ENCODE data around the gene PLAAT5.
"Not testable (repeated sequence)": the region's sequence is repeated elsewhere in the genome, so short reads cannot be mapped to it uniquely, and the experiment has no call there.

PLAAT5 gene

DNA sequence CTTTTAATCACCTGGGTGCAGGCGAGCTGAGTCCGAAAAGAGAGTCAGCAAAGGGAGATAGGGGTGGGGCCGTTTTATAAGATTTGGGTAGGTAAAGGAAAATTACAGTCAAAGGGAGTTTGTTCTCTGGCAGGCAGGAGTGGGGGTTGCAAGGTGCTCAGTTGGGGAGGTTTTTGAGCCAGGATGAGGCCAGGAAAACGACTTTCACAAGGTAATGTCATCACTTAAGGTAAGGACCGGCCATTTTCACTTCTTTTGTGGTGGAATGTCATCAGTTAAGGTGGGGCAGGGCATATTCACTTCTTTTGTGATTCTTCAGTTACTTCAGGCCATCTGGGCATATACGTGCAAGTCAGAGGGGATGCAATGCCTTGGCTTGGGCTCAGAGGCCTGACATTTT is 38.4 kb upstream of the PLAAT5 start:
- not testable (repeated sequence) for H3K23ac ChIP-seq (ENCODE audit: low read length); H4K8ac ChIP-seq (ENCODE audit: low read depth, low read length); H3K36me3 ChIP-seq (ENCODE audit: control insufficient read depth, insufficient read depth, low read length); H2BK5ac ChIP-seq (ENCODE audit: low read length); H2AK5ac ChIP-seq (ENCODE audit: low read length); H3K27me3 ChIP-seq (ENCODE audit: insufficient read depth, low read length, poor library complexity); H2BK120ac ChIP-seq (ENCODE audit: low read depth, low read length); H3K9ac ChIP-seq (ENCODE audit: low read length); H2BK15ac ChIP-seq (replicated peaks; ENCODE audit: low read depth); H3K4me3 ChIP-seq (ENCODE audit: low read length); H3K4me2 ChIP-seq (ENCODE audit: low read length); H3K18ac ChIP-seq (ENCODE audit: low read length); H4K5ac ChIP-seq (ENCODE audit: low read length); H3K4ac ChIP-seq (ENCODE audit: low read depth, low read length); H3K79me1 ChIP-seq (ENCODE audit: low read length); H3K79me2 ChIP-seq (ENCODE audit: control insufficient read depth, insufficient read depth, low read length)
- peak overlapping the region; percentile 60 for H3K56ac ChIP-seq (ENCODE audit: low read length)
- WGBS (ENCODE audit: extremely low coverage, insufficient coverage, low lambda C conversion rate), result no CpG with 5 or more reads among the region's 6 CpGs
- H3K4me1 ChIP-seq (ENCODE audit: control insufficient read depth, low read depth, low read length), result peaks cover 10% of the 10 kb centered on the region
- H3K27ac ChIP-seq (ENCODE audit: low read depth, low read length), result peak overlapping the region; percentile 89
- peak; percentile 51 for DNase-seq

DNA sequence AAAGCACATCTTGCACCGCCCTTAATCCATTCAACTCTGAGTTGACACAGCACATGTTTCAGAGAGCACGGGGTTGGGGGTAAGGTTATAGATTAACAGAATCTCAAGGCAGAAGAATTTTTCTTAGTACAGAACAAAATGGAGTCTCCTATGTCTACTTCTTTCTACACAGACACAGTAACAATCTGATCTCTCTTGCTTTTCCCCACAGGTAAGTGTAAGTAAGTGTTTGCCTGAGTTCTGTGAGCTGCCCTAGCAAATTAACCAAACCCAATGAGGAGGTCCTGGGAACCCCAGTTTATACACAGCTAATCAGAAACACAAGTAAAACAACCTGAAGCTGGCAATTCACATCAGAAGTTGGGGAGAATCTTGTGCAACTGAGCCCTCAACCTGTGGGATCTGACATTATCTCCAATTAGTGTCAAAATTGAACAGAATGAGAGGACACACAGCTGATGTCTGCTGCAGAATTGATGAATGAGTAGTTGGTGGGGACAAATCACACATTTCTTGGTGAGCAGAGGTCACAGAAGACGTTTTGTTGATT is 37.8 kb upstream of the PLAAT5 start:
- not testable (repeated sequence) for H4K8ac ChIP-seq (ENCODE audit: low read depth, low read length); H3K79me1 ChIP-seq (ENCODE audit: low read length); H3K23ac ChIP-seq (ENCODE audit: low read length); H4K5ac ChIP-seq (ENCODE audit: low read length); H3K36me3 ChIP-seq (ENCODE audit: control insufficient read depth, insufficient read depth, low read length); H3K79me2 ChIP-seq (ENCODE audit: control insufficient read depth, insufficient read depth, low read length); DNase-seq; H3K4me3 ChIP-seq (ENCODE audit: low read length); H2BK15ac ChIP-seq (replicated peaks; ENCODE audit: low read depth); H3K27me3 ChIP-seq (ENCODE audit: insufficient read depth, low read length, poor library complexity); H3K4me2 ChIP-seq (ENCODE audit: low read length)
- H2AK5ac ChIP-seq (ENCODE audit: low read length), result peak overlapping the region; percentile 96
- H3K9ac ChIP-seq (ENCODE audit: low read length), result peak overlapping the region; percentile 46
- H2BK120ac ChIP-seq (ENCODE audit: low read depth, low read length), result peak overlapping the region; percentile 89
- peaks cover 10% of the 10 kb centered on the region for H3K4me1 ChIP-seq (ENCODE audit: control insufficient read depth, low read depth, low read length)
- H2BK5ac ChIP-seq (ENCODE audit: low read length), result peak overlapping the region; percentile 99
- H3K56ac ChIP-seq (ENCODE audit: low read length), result peak overlapping the region; percentile 88
- peak overlapping the region; percentile 96 for H3K4ac ChIP-seq (ENCODE audit: low read depth, low read length)
- WGBS (ENCODE audit: extremely low coverage, insufficient coverage, low lambda C conversion rate), result no CpG with 5 or more reads among the region's 3 CpGs
- H3K18ac ChIP-seq (ENCODE audit: low read length), result peak overlapping the region; percentile 68
- H3K27ac ChIP-seq (ENCODE audit: low read depth, low read length), result peak overlapping the region; percentile 89

DNA sequence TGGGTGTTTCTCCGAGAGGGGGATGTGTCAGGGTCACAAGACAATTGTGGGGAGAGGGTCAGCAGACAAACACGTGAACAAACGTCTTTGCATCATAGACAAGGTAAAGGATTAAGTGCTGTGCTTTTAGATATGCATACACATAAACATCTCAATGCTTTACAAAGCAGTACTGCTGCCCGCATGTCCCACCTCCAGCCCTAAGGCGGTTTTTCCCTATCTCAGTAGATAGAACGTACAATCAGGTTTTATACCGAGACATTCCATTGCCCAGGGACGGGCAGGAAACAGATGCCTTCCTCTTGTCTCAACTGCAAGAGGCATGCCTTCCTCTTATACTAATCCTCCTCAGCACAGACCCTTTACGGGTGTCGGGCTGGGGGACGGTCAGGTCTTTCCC is 37.2 kb upstream of the PLAAT5 start:
- H2AK5ac ChIP-seq (ENCODE audit: low read length); H2BK5ac ChIP-seq (ENCODE audit: low read length); H3K4ac ChIP-seq (ENCODE audit: low read depth, low read length); H3K9ac ChIP-seq (ENCODE audit: low read length); H4K5ac ChIP-seq (ENCODE audit: low read length); H3K79me2 ChIP-seq (ENCODE audit: control insufficient read depth, insufficient read depth, low read length); H4K8ac ChIP-seq (ENCODE audit: low read depth, low read length); H3K18ac ChIP-seq (ENCODE audit: low read length); H3K23ac ChIP-seq (ENCODE audit: low read length); H3K79me1 ChIP-seq (ENCODE audit: low read length); H3K4me3 ChIP-seq (ENCODE audit: low read length); H2BK15ac ChIP-seq (replicated peaks; ENCODE audit: low read depth); H3K36me3 ChIP-seq (ENCODE audit: control insufficient read depth, insufficient read depth, low read length); H2BK120ac ChIP-seq (ENCODE audit: low read depth, low read length); DNase-seq; H3K27ac ChIP-seq (ENCODE audit: low read depth, low read length); H3K4me2 ChIP-seq (ENCODE audit: low read length); H3K27me3 ChIP-seq (ENCODE audit: insufficient read depth, low read length, poor library complexity); H3K56ac ChIP-seq (ENCODE audit: low read length): not testable (repeated sequence)
- H3K4me1 ChIP-seq (ENCODE audit: control insufficient read depth, low read depth, low read length), result peaks cover 10% of the 10 kb centered on the region
- no CpG with 5 or more reads among the region's 11 CpGs for WGBS (ENCODE audit: extremely low coverage, insufficient coverage, low lambda C conversion rate)

DNA sequence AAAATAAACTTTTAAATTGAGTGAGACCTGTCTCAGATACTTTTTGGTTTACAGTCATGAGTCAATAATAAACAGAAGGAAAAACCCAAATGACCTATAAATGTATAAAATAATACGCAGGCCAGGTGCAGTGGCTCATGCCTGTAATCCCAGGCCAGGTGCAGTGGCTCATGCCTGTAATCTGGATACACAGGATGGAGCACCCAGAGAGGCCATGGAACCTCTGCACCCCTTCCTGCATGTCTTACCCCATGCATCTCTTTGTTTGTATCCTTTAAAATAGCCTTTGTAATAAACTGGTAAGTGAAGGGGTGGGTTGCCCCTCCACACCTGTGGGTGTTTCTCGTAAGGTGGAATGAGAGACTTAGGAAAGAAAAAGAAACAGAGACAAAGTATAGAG is 36.7 kb upstream of the PLAAT5 start:
- peak overlapping the region; percentile 60 for H3K56ac ChIP-seq (ENCODE audit: low read length)
- H2BK5ac ChIP-seq (ENCODE audit: low read length), result no peak overlapping the region
- peak overlapping the region; percentile 61 for H2BK120ac ChIP-seq (ENCODE audit: low read depth, low read length)
- H3K4me2 ChIP-seq (ENCODE audit: low read length), result no peak overlapping the region
- H3K23ac ChIP-seq (ENCODE audit: low read length), result no peak overlapping the region
- no peaks in the 10 kb centered on the region for H3K27me3 ChIP-seq (ENCODE audit: insufficient read depth, low read length, poor library complexity)
- H3K27ac ChIP-seq (ENCODE audit: low read depth, low read length), result peak overlapping the region; percentile 38
- peak overlapping the region; percentile 85 for H3K4ac ChIP-seq (ENCODE audit: low read depth, low read length)
- no peaks in the 10 kb centered on the region for H3K36me3 ChIP-seq (ENCODE audit: control insufficient read depth, insufficient read depth, low read length)
- H4K5ac ChIP-seq (ENCODE audit: low read length), result no peak overlapping the region
- H3K9ac ChIP-seq (ENCODE audit: low read length), result no peak overlapping the region
- H3K79me1 ChIP-seq (ENCODE audit: low read length), result no peaks in the 10 kb centered on the region
- no peak overlapping the region for H2AK5ac ChIP-seq (ENCODE audit: low read length)
- H2BK15ac ChIP-seq (replicated peaks; ENCODE audit: low read depth), result peak overlapping the region; percentile 78
- peaks cover 5% of the 10 kb centered on the region for H3K4me1 ChIP-seq (ENCODE audit: control insufficient read depth, low read depth, low read length)
- DNase-seq, result no peak
- no peak overlapping the region for H4K8ac ChIP-seq (ENCODE audit: low read depth, low read length)
- no peak overlapping the region for H3K4me3 ChIP-seq (ENCODE audit: low read length)
- H3K79me2 ChIP-seq (ENCODE audit: control insufficient read depth, insufficient read depth, low read length), result no peaks in the 10 kb centered on the region
- peak overlapping the region; percentile 92 for H3K18ac ChIP-seq (ENCODE audit: low read length)
- no CpG with 5 or more reads among the region's 2 CpGs for WGBS (ENCODE audit: extremely low coverage, insufficient coverage, low lambda C conversion rate)

DNA sequence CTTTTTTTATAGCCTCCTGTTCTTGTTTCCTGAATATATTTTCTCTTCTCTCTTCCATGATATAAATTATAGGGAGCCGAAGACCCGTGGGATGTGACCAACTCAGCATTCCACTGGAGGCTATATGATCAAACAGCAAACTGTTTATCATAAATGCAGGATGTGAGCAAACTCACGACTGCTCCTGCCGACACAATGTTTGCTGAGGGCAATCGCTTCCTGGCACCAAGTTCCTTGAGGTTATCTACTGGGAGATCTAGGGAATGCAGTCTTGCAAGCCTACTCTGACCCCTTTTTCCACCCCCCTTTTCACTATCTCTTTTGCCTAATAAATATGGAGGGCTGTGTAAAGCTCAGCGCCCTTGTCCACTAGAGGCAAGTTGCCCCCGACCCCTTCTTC is 32.2 kb upstream of the PLAAT5 start:
- Histone ChIP-seq H3K79me2 (ENCODE audit: control insufficient read depth, insufficient read depth, low read length) (no peaks in the 10 kb centered on the region), H3K23ac (ENCODE audit: low read length) (no peak overlapping the region), H2BK5ac (ENCODE audit: low read length) (no peak overlapping the region), H2BK15ac (replicated peaks; ENCODE audit: low read depth) (no peak overlapping the region), H3K56ac (ENCODE audit: low read length) (no peak overlapping the region), H3K4me1 (ENCODE audit: control insufficient read depth, low read depth, low read length) (no peaks in the 10 kb centered on the region), H3K18ac (ENCODE audit: low read length) (no peak overlapping the region), H4K5ac (ENCODE audit: low read length) (no peak overlapping the region), H3K36me3 (ENCODE audit: control insufficient read depth, insufficient read depth, low read length) (no peaks in the 10 kb centered on the region), H3K27me3 (ENCODE audit: insufficient read depth, low read length, poor library complexity) (no peaks in the 10 kb centered on the region), H3K27ac (ENCODE audit: low read depth, low read length) (no peak overlapping the region), H3K4me2 (ENCODE audit: low read length) (no peak overlapping the region), H4K8ac (ENCODE audit: low read depth, low read length) (no peak overlapping the region), H3K4me3 (ENCODE audit: low read length) (no peak overlapping the region), H2AK5ac (ENCODE audit: low read length) (no peak overlapping the region), H3K79me1 (ENCODE audit: low read length) (no peaks in the 10 kb centered on the region), H3K4ac (ENCODE audit: low read depth, low read length) (no peak overlapping the region), H2BK120ac (ENCODE audit: low read depth, low read length) (no peak overlapping the region), H3K9ac (ENCODE audit: low read length) (no peak overlapping the region)
- no CpG with 5 or more reads among the region's 7 CpGs for WGBS (ENCODE audit: extremely low coverage, insufficient coverage, low lambda C conversion rate)
- DNase-seq, result no peak

DNA sequence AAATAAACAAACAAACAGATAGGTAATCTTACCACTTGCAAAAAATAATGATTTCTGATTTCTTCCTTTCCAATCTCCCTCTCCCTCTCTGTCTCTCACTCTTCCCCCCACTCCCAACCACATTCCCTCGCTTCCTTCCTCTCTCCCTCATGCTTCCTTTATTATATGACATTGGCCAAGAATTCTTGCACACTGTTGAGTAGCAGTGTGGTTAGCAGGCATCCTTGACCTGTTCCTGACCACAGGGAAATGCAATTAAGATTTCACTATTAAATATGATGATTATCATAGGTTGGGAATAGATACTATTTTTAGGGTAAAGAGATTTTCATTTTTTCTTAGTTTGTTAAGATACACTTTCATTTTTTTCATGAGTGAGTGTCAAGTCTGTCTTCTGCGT is 30.9 kb upstream of the PLAAT5 start:
- no peak overlapping the region for H3K4me2 ChIP-seq (ENCODE audit: low read length)
- no peak overlapping the region for H2BK5ac ChIP-seq (ENCODE audit: low read length)
- no peak overlapping the region for H3K56ac ChIP-seq (ENCODE audit: low read length)
- H4K5ac ChIP-seq (ENCODE audit: low read length), result no peak overlapping the region
- no peak overlapping the region for H3K18ac ChIP-seq (ENCODE audit: low read length)
- WGBS (ENCODE audit: extremely low coverage, insufficient coverage, low lambda C conversion rate), result 100% methylated on average over 1 of the region's 2 CpGs
- H3K9ac ChIP-seq (ENCODE audit: low read length), result no peak overlapping the region
- no peak overlapping the region for H3K27ac ChIP-seq (ENCODE audit: low read depth, low read length)
- H3K27me3 ChIP-seq (ENCODE audit: insufficient read depth, low read length, poor library complexity), result no peaks in the 10 kb centered on the region
- H2AK5ac ChIP-seq (ENCODE audit: low read length), result no peak overlapping the region
- no peak overlapping the region for H3K23ac ChIP-seq (ENCODE audit: low read length)
- H3K79me1 ChIP-seq (ENCODE audit: low read length), result no peaks in the 10 kb centered on the region
- H2BK15ac ChIP-seq (replicated peaks; ENCODE audit: low read depth), result no peak overlapping the region
- no peak overlapping the region for H4K8ac ChIP-seq (ENCODE audit: low read depth, low read length)
- H3K36me3 ChIP-seq (ENCODE audit: control insufficient read depth, insufficient read depth, low read length), result no peaks in the 10 kb centered on the region
- no peaks in the 10 kb centered on the region for H3K79me2 ChIP-seq (ENCODE audit: control insufficient read depth, insufficient read depth, low read length)
- no peak for DNase-seq
- no peaks in the 10 kb centered on the region for H3K4me1 ChIP-seq (ENCODE audit: control insufficient read depth, low read depth, low read length)
- H2BK120ac ChIP-seq (ENCODE audit: low read depth, low read length), result no peak overlapping the region
- no peak overlapping the region for H3K4ac ChIP-seq (ENCODE audit: low read depth, low read length)
- H3K4me3 ChIP-seq (ENCODE audit: low read length), result no peak overlapping the region
